Loucy (cell line): Measurements from ENCODE around the gene JAM3.

ENCODE experiments used
- H2AFZ ChIP-seq: fragments of 200-600 bp; sonication (generic); 2 replicates; pipeline ENCODE4 v1.6.0; 2016; ENCODE audit warnings: antibody characterized with exemption, mild to moderate bottlenecking, low read length, moderate library complexity
- H3F3A ChIP-seq: fragments of 200-600 bp; 2 replicates; pipeline ENCODE4 v1.6.0; 2016; ENCODE audit warnings: antibody characterized with exemption, low read depth, mild to moderate bottlenecking
- H3K27me3 ChIP-seq: fragments of 200-600 bp; sonication (generic); 2 replicates; pipeline ENCODE4 v1.6.1; 2014; ENCODE audit warnings: low read length, mild to moderate bottlenecking; ENCODE audit not compliant: insufficient read depth, poor library complexity, severe bottlenecking
- H3K36me3 ChIP-seq: fragments of 200-600 bp; sonication (generic); 2 replicates; pipeline ENCODE4 v1.6.1; 2016; ENCODE audit warnings: low read length; ENCODE audit not compliant: insufficient read depth
- H3K4me1 ChIP-seq: fragments of 200-600 bp; sonication (generic); 2 replicates; pipeline ENCODE4 v1.5.1; 2014; ENCODE audit warnings: low read length, mild to moderate bottlenecking; ENCODE audit not compliant: insufficient read depth, poor library complexity, severe bottlenecking
- H3K4me2 ChIP-seq: fragments of 200-600 bp; sonication (generic); 2 replicates; pipeline ENCODE4 v1.6.0; 2014; ENCODE audit warnings: antibody characterized with exemption, low read length, low read depth, mild to moderate bottlenecking; ENCODE audit not compliant: poor library complexity, severe bottlenecking
- H3K4me3 ChIP-seq: fragments of 200-600 bp; sonication (generic); 2 replicates; pipeline ENCODE4 v1.5.1; 2014; ENCODE audit warnings: low read length, mild to moderate bottlenecking, mixed read lengths; ENCODE audit not compliant: poor library complexity, severe bottlenecking
- H3K79me2 ChIP-seq: fragments of 200-600 bp; sonication (generic); 2 replicates; pipeline ENCODE4 v1.6.1; 2014; ENCODE audit warnings: low read length; ENCODE audit not compliant: insufficient read depth
- H3K9ac ChIP-seq: fragments of 200-600 bp; sonication (generic); 2 replicates; pipeline ENCODE4 v1.6.0; 2014; ENCODE audit warnings: mild to moderate bottlenecking, low read depth, low read length, moderate library complexity; ENCODE audit not compliant: poor library complexity, severe bottlenecking
- H3K9me2 ChIP-seq: fragments of 200-600 bp; sonication (generic); replicated peaks from 2 replicates; pipeline ENCODE4 v1.6.1; 2016; ENCODE audit warnings: low read depth, low read length, mixed read lengths
- H3K9me3 ChIP-seq: fragments of 200-600 bp; sonication (generic); 2 replicates; pipeline ENCODE4 v1.6.1; 2014; ENCODE audit warnings: mild to moderate bottlenecking, antibody characterized with exemption, low read length, low read depth; ENCODE audit not compliant: insufficient read depth
- H4K20me1 ChIP-seq: fragments of 200-600 bp; sonication (generic); 2 replicates; pipeline ENCODE4 v1.6.0; 2014; ENCODE audit warnings: antibody characterized with exemption, low read length, mild to moderate bottlenecking; ENCODE audit not compliant: insufficient read depth, poor library complexity, severe bottlenecking
- EZH2phosphoT487 ChIP-seq: fragments of 200-600 bp; IDR thresholded peaks from 2 replicates; pipeline ENCODE4 v1.6.1; 2018; ENCODE audit warnings: antibody characterized with exemption, mild to moderate bottlenecking, moderate library complexity, borderline replicate concordance
- TF ChIP-seq, protein P1 (sequence below): fragments of 200-600 bp; sonication (generic); conservative IDR thresholded peaks from 2 replicates; pipeline ENCODE4 v1.5.1; 2014; ENCODE audit warnings: mild to moderate bottlenecking, antibody characterized with exemption, low read length

JAM3 gene

DNA sequence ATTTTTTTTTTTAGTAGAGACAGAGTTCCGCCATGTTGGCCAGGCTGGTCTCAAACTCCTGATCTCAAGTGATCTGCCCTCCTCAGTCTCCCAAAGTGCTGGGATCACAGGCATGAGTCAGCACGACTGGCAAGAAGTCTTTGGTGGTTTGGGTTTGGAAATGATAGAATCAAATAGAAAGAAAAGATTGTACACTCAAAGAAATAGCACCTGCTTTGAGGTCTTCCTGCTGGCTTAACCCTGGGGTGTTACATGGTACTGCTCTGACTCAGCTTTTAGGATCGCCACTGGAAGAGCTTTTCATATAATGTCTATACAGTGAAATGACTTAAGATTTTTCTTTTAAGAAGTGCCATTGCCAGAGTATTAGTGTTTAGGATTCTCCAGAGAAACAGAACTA lies 50.2 kb downstream of the JAM3 start:
- H3K4me1 ChIP-seq, result peaks cover 4% of the 10 kb centered on the region
- no peaks in the 10 kb centered on the region for H4K20me1 ChIP-seq
- H3F3A ChIP-seq, result no peaks in the 10 kb centered on the region
- no peak overlapping the region for H2AFZ ChIP-seq
- no peak overlapping the region for H3K4me2 ChIP-seq
- H3K9me3 ChIP-seq, result no peaks in the 10 kb centered on the region
- no peaks in the 10 kb centered on the region for H3K36me3 ChIP-seq
- no peak overlapping the region for H3K4me3 ChIP-seq
- no peak overlapping the region for H3K9ac ChIP-seq
- H3K79me2 ChIP-seq, result no peaks in the 10 kb centered on the region
- H3K9me2 ChIP-seq, result no peaks in the 10 kb centered on the region
- no peaks in the 10 kb centered on the region for H3K27me3 ChIP-seq
- TF ChIP-seq EZH2phosphoT487, result no peak
- TF ChIP-seq, protein P1, sequence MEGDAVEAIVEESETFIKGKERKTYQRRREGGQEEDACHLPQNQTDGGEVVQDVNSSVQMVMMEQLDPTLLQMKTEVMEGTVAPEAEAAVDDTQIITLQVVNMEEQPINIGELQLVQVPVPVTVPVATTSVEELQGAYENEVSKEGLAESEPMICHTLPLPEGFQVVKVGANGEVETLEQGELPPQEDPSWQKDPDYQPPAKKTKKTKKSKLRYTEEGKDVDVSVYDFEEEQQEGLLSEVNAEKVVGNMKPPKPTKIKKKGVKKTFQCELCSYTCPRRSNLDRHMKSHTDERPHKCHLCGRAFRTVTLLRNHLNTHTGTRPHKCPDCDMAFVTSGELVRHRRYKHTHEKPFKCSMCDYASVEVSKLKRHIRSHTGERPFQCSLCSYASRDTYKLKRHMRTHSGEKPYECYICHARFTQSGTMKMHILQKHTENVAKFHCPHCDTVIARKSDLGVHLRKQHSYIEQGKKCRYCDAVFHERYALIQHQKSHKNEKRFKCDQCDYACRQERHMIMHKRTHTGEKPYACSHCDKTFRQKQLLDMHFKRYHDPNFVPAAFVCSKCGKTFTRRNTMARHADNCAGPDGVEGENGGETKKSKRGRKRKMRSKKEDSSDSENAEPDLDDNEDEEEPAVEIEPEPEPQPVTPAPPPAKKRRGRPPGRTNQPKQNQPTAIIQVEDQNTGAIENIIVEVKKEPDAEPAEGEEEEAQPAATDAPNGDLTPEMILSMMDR, result no peak

DNA sequence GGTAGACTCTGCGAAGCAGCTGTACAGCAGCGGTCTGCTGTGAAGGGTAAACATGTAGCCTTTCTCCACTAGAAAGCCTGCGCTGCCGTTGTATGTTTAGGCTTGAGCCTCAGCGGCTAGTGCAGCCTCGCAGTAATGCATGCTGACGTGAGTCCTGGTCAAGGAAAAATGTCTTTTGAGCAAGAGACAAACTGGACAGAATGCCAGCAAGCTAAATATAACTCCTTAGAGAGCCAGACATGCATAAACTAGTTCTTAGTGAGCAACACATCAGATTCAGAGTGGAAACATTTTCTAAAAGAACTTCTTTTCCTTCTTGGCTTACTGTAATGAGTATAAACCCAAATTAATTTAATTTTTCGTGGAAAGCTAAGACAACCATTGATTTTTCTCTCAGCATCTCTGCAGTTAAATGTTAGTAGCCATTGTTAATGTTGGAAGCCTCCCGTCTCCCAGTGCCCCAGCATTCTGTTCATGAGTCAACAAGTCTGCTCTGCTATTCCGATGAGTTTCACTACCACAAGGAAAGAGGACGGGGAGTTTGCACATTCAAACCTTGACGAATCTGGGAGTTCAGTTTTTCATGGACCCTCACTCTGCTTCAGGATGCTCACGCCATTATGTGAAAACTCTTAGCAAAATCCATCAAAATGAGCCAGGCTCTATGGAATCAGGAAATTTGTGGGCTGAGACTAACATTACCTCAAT lies 51.4 kb downstream of the JAM3 start:
- Histone ChIP-seq H3K9ac (no peak overlapping the region), H4K20me1 (no peaks in the 10 kb centered on the region), H3K79me2 (no peaks in the 10 kb centered on the region), H3K4me2 (no peak overlapping the region), H3K4me3 (no peak overlapping the region), H3K4me1 (peaks cover 4% of the 10 kb centered on the region), H3F3A (no peaks in the 10 kb centered on the region), H3K9me2 (no peaks in the 10 kb centered on the region), H3K27me3 (no peaks in the 10 kb centered on the region), H3K36me3 (no peaks in the 10 kb centered on the region), H2AFZ (no peak overlapping the region), H3K9me3 (no peaks in the 10 kb centered on the region)
- TF ChIP-seq, protein P1, result no peak
- no peak for TF ChIP-seq EZH2phosphoT487

DNA sequence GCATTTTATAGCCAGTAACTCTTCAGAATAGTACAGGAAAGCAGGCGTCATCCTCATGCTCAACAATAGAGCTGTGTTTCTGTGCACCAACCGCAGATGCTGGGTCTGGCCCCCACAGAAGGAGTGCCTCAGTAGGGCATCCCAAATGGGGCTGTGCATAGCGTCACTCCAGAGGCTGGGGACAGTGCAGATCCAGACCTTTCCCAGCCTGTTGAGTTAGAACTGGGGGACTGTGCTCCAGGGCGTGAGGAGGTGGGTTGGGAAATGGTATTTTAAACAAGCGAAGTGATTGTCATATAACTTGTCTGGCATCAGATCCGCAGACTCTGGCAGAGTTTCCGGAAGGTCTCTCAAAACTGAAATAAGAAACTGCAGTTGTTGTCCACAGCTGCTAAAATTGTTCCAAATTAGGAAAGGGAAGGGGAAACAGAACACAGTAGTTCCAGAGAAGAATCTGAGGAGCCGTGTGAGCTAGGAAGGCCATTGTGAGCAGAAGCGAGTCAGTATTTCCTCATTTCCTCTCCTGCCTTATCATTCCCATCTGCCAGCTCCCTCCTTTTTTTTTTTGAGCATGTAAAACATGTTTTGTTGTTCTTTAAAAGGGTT lies 52.2 kb downstream of the JAM3 start:
- no peak for TF ChIP-seq EZH2phosphoT487
- TF ChIP-seq, protein P1, result no peak
- no peaks in the 10 kb centered on the region for H3F3A ChIP-seq
- H3K4me1 ChIP-seq, result peaks cover 12% of the 10 kb centered on the region
- H2AFZ ChIP-seq, result no peak overlapping the region
- H3K27me3 ChIP-seq, result no peaks in the 10 kb centered on the region
- H3K36me3 ChIP-seq, result no peaks in the 10 kb centered on the region
- H3K9me3 ChIP-seq, result no peaks in the 10 kb centered on the region
- no peaks in the 10 kb centered on the region for H3K79me2 ChIP-seq
- no peaks in the 10 kb centered on the region for H4K20me1 ChIP-seq
- H3K9ac ChIP-seq, result no peak overlapping the region
- no peak overlapping the region for H3K4me2 ChIP-seq
- no peak overlapping the region for H3K4me3 ChIP-seq
- no peaks in the 10 kb centered on the region for H3K9me2 ChIP-seq
